GM11168 (cell line): ENCODE data around the gene PDS5B.
"Not testable (repeated sequence)": the region's sequence is repeated elsewhere in the genome, so short reads cannot be mapped to it uniquely, and the experiment has no call there.

Experiments used
- in situ Hi-C: fragments of 300-500 bp; cut with MboI; formaldehyde crosslinking; loops from one replicate; pipeline ENCODE4 v1.12.0; 2022; ENCODE audit warnings: low sequenced_read_pairs; ENCODE audit not compliant: unreplicated experiment

PDS5B gene

GRCh38 chr13:32716201-32716600 is 129.9 kb downstream of the PDS5B start:
- in situ Hi-C loops, result not testable (repeated sequence)

DNA sequence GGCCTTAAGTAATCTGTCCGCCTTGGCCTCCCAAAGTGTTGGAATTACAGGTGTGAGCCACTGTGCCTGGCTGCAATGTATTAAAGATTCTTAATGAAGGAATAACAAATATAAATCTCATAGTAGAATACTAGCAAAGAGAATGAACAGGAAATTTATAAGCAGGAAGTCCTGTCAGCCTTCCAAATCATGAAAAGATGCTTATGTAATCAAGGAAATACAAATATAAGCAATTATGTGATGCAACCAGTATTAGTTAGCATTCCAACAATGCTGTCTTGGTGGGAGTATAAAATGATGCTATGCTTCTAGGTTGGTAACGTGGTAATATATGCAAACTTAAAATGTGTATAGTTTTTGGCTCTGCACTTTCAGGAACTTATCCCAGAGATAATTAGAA is 133.8 kb downstream of the PDS5B start:
- in situ Hi-C loops, result no loop called here

- in situ Hi-C loops, result not testable (repeated sequence)
These were observed 135.1 kb downstream of the PDS5B start for GRCh38 chr13:32721131-32722034.

DNA sequence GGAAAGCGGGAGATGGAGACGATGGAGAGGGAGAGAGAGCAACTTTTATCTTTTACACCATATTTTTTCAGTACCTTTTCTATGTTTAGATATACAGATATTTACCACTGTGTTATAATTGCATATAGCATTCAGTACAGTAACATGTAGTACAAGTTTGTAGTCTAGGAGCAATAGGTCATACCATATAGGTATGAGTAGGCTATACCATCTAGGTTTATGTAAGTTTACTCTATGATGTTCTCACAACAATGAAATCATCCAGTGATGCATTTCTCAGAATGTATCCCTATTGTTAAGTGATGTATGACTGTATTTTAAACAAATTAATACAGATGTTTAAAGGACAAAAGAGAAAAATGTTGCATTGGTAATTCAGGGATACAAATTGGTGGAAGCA is 136.1 kb downstream of the PDS5B start:
- in situ Hi-C loops, result no loop called here

GRCh38 chr13:32723987-32724386 is 137.7 kb downstream of the PDS5B start:
- in situ Hi-C loops, result no loop called here

DNA sequence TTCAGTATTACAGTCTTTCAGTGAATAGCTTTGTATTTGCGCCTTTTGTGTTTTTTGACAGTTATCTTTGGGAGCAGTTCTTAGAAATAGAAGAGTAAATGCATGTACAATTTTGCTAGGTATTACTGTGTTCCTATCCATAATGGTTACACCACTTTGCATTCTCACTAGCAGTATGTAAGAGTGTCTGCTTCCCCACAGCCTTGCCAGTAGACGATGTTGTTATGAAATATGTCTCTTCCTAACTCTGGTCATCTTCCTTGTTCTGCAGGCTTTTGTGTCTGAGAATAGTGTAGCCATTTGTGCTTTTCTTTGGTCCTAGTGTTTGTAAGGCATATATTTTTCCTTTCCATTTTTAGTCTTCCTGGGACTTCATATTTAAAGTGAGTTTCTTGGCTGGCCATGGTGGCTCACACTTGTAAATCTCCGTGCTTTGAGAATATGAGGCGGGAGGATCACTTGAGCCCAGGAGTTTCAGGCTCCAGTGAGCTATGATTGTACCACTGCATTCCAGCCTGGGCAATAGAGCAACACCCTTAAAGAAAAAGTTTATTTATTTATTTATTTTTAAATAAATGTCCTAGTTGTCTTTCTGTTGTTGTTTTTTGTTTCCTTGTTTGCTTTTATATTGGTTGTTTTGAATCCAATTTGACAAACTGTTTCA is 140.3 kb downstream of the PDS5B start:
- in situ Hi-C loops, result no loop called here

DNA sequence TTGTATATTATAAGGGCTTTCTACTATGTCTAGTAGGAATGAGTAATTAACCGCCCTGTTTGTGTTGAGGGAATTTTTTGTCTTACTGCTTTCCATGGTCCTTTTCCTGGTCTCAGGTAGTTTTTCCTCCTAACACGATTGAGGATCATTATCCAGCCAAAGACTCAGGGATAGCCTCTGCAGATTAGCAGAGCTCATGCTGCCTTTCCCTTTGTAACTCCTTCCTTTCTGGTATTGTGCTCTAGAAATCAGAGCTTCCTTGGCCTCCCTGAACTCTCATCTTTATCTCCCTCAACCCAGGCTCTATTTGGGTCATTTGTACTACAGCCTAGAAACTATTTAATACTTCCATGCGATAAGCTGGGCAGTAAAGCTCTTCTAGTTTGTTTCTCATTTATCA is 142.1 kb downstream of the PDS5B start:
- in situ Hi-C loops, result no loop called here

GRCh38 chr13:32729097-32729496 is 142.8 kb downstream of the PDS5B start:
- in situ Hi-C loops, result not testable (repeated sequence)

DNA sequence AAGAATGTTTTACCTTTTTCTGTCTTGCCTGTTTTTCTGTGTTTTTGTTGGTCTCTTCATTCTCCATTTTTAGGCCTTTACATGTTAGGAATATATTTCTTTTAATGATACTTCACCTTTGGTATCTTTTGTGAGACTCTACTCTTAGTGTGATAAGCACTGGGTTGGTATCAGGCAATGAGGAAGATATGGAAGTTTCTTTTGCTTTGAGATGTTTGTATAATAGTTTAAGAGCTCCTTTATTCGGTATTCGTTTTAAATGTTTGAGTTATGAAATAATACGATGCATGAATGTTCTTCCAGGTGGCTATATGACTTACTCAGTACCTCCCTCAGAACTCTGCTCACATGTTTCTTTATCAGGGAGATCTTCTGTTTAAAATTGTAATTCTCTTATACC is 144.8 kb downstream of the PDS5B start:
- in situ Hi-C loops, result no loop called here

DNA sequence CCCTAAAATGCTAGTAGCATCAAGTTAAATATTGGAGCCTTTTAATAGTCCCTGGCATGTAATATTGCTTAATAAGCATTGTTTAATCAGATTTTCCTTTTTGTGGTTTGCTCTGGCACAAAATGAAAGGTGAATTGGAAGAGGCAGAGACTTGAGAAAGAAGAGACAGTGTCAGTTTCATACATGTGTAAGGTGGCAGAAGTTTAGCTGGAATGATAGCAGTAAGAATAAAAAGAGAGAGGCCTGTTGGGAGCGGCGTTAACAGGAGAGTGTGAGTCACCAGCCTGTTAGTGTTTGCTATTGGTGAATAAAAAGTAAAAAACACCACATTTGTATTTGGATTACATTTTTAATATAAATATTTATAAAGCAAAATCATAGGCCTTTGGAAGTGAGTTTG is 145.3 kb downstream of the PDS5B start:
- in situ Hi-C loops, result no loop called here

- in situ Hi-C loops, result no loop called here
These were observed 147.4 kb downstream of the PDS5B start for GRCh38 chr13:32733690-32734089.

DNA sequence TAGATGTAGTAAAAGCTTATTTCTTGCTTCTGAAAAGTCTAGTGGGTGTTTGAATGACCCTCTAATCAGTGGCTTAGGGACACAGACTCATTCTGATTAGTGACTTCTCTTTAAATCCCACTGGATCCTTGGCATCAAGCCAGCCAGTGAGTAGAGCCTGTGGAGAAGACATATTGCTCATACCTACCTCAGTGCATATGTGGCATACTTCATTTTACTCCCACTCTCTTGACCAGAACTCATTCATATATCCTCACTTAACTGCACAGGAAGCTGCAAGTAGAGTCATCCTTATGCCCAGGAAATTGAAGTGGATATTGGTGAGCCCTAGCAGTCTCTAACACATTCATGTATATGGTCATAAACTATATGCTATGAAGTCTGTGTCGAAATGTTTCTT is 148.3 kb downstream of the PDS5B start:
- in situ Hi-C loops, result no loop called here

DNA sequence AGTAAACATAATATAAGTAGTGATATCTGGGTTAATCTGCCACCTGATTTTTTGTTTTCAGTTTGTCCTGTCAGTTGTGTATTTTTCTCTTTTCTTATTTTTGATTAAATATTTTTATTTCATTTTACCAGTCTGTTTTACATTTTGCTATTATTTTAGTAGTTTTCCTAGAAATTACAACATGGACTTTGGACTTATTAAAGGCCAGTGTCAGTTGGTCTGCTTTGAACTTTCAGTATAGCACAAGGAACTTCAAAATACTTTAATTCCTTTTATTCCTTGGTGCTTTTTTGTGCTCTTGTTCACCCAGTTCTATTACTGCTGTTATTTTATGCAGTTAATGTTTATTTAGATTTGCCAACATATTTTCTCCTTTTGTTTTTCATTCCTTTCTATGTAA is 149.6 kb downstream of the PDS5B start:
- in situ Hi-C loops, result no loop called here

DNA sequence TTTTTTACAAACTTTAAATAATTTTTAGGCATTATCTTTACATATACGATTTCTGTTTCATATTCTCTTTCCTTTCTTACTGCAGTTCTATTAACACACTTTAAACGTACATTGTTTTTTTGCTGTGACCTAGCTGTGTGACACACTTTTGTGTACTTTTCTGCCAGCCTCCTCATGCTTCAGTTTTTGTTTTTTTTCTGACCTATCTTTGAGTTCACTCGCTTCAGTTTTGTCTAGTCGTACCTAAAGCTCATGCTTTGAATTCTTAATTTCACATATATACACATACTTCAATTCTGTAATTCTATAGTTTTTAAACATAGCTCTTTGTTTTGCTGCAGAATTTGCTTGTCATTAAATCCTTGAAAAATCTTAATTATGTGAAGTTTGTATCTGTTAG is 150.4 kb downstream of the PDS5B start:
- in situ Hi-C loops, result no loop called here

- in situ Hi-C loops, result no loop called here
These were observed 150.9 kb downstream of the PDS5B start for GRCh38 chr13:32737111-32737571.

DNA sequence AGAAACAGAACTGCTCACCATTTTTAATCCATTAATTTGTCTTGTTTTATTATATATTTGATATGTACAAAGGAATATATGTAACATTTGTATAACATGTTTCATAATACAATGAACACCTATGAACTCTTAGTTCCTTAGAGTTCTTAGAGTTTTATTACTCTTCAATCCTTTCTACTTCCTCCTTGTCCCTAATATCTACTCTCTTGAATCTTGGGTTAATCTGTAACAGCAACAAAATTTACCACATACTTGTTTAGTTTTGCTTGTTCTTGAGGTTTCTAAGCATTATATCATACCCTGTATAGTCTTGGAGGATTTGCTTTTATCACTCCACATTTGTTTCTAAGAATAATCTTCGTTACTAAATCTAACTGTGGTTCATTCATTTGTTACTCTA is 151.4 kb downstream of the PDS5B start:
- in situ Hi-C loops, result no loop called here

DNA sequence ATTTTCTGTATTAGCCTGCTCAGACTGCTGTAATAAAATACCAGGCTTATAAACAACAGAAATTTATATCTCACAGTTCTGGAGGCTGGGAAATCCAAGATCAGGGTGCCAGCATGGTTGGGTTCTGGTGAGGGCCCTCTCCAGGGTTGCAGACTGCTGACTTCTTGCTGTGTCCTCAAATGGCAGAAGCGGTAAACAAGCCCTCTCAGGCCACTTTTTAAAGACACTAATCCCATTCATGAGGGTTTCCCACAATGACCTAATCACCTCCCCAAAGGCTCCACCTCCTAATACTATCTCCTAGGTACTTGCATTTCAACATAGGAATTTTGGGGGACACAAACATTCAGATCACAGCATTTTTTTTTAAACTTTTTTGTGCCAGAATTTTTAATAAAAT is 159.3 kb downstream of the PDS5B start:
- in situ Hi-C loops, result no loop called here

DNA sequence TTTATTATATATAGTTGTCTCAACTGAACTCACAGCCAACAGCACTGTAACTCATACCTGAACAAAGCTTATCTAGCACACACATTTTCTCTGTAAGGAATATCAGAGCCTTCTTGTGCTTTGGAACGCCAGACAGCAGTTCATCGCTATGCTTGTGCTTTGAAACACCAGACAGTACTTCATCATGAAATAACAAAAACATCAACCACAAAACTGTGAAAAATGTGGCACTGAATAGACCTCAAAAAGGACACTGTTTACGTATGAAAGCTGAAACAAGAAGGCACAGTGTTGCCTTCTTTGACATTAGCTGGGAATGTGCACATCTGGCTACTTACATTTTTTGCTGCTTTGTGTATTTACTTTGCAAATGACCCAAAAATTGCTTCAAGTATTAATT is 160.2 kb downstream of the PDS5B start:
- in situ Hi-C loops, result no loop called here

- in situ Hi-C loops, result no loop called here
These were observed 162.1 kb downstream of the PDS5B start for GRCh38 chr13:32748305-32748704.

DNA sequence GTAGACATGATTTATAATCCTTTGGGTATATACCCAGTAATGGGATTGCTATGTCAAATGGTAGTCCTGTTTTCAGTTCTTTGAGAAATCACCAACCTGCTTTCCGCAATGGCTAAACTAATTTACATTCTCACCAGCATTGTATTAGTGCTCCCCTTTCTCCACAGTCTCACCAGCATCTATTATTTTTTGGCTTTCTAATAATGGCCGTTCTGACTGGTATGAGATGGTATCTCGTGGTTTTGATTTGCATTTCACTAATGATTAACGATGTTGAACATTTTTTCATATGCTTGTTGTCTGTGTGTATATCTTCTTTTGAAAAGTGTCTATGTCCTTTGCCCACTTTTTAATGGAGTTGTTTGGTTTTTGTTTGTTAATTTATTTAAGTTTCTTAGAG is 165.1 kb downstream of the PDS5B start:
- in situ Hi-C loops, result no loop called here

GRCh38 chr13:32752311-32752710 is 166.1 kb downstream of the PDS5B start:
- in situ Hi-C loops, result no loop called here
